Tibial nerve (tissue), 4 donors: ENCODE data around the gene SLITRK1. TPM values are rescaled to one million over a fixed set of nuclear protein-coding genes. Genes with fewer than 3 reads are reported as not detected.

ENCODE experiments used
- DNase-seq, 2 donors: peaks; one replicate each; pipeline ENCODE4 v3.0.0-alpha.2; 2019; ENCODE audit warnings: low spot score in 2 of 2
- H3K27ac ChIP-seq, 4 donors: fragments of 200-600 bp; sonication (generic) in 3 of 4; one replicate each; pipeline ENCODE4 v1.5.1; 2017 to 2019; ENCODE audit warnings: mild to moderate bottlenecking in 1 of 4
- H3K27me3 ChIP-seq, 2 donors: fragments of 200-600 bp; sonication (generic) in 1 of 2; one replicate each; pipeline versions ENCODE4 v1.5.1 to v1.6.0; 2017 to 2019
- H3K36me3 ChIP-seq, 3 donors: fragments of 200-600 bp; sonication (generic); one replicate each; pipeline ENCODE4 v1.5.1; 2018 to 2019
- H3K4me1 ChIP-seq, 4 donors: fragments of 200-600 bp; sonication (generic) in 3 of 4; one replicate each; pipeline ENCODE4 v1.5.1; 2017 to 2019
- H3K4me3 ChIP-seq, 4 donors: fragments of 200-600 bp; sonication (generic) in 3 of 4; one replicate each; pipeline ENCODE4 v1.5.1; 2017 to 2019; ENCODE audit warnings: mild to moderate bottlenecking in 1 of 4, moderate library complexity in 1 of 4
- H3K9me3 ChIP-seq, 4 donors: fragments of 200-600 bp; sonication (generic) in 3 of 4; one replicate each; pipeline ENCODE4 v1.5.1; 2017 to 2019
- CTCF ChIP-seq, 5 experiments: fragments of 200-600 bp in 3 of 5; fragments of 450-650 bp in 2 of 5; sonication (generic) in 3 of 5; IDR thresholded peaks; one replicate each; pipeline ENCODE4 v1.5.1; 2016 to 2019; ENCODE audit warnings: antibody characterized with exemption in 5 of 5, mild to moderate bottlenecking in 3 of 5, moderate library complexity in 2 of 5
- EP300 ChIP-seq, 2 donors: sonication (generic); formaldehyde crosslinking; IDR thresholded peaks; one replicate each; pipeline ENCODE4 v1.6.1; 2017; ENCODE audit warnings: antibody characterized with exemption in 2 of 2, mild to moderate bottlenecking in 1 of 2
- POLR2A ChIP-seq, 2 donors: fragments of 450-650 bp; IDR thresholded peaks; one replicate each; pipeline ENCODE4 v1.6.1; 2017; ENCODE audit warnings: antibody characterized with exemption in 2 of 2, mild to moderate bottlenecking in 2 of 2, moderate library complexity in 2 of 2
- WGBS, 2 donors: methylation state at CpG; one replicate each; pipeline ENCODE4 v1.1.5; 2018; 5-methylcytosine and 5-hydroxymethylcytosine counted together
- total RNA-seq, 4 donors: library from RNA; depleted of rRNA; stranded (reverse); fragments of >200 nt; gene quantifications; one replicate each; pipeline ENCODE4 v1.1.0, GENCODE V29; 2016

The SLITRK1 gene
- total RNA-seq, 4 donors from 2014 or later = 0.90 to 2.0 (median 1.8) TPM

GRCh38 chr13:83879431-83880171 is 2.7 kb downstream of the SLITRK1 start:
- TF ChIP-seq POLR2A (IDR thresholded peaks at IDR 0.05) = no peak
- TF ChIP-seq EP300 (IDR thresholded peaks at IDR 0.05) = no peak
- TF ChIP-seq CTCF (IDR thresholded peaks at IDR 0.05) = no peak
- no peaks in the 10 kb centered on the region for H3K9me3 ChIP-seq
- peak overlapping the region in 3 of 4 donors; percentile 31 to 71 (median 36) for H3K27ac ChIP-seq
- DNase-seq = no peak
- WGBS, 2 donors = 4 to 23% methylated on average over 24 to 31 of the region's 33 CpGs
- peaks cover 0 to 40% of the 10 kb centered on the region in 2 donors for H3K27me3 ChIP-seq
- peak overlapping the region; percentile 28 to 52 (median 32) for H3K4me3 ChIP-seq
- peaks cover 0 to 42% (median 0%) of the 10 kb centered on the region in 4 donors for H3K4me1 ChIP-seq
- H3K36me3 ChIP-seq = no peaks in the 10 kb centered on the region

GRCh38 chr13:83878691-83879430 is 3.4 kb downstream of the SLITRK1 start:
- H3K4me1 ChIP-seq = peaks cover 0 to 42% (median 0%) of the 10 kb centered on the region in 4 donors
- no peak for DNase-seq
- peak overlapping the region; percentile 28 to 52 (median 32) for H3K4me3 ChIP-seq
- H3K9me3 ChIP-seq = no peaks in the 10 kb centered on the region
- H3K27ac ChIP-seq = peak overlapping the region in 3 of 4 donors; percentile 31 to 71 (median 36)
- TF ChIP-seq CTCF (IDR thresholded peaks at IDR 0.05) (no peak), EP300 (IDR thresholded peaks at IDR 0.05) (no peak), POLR2A (IDR thresholded peaks at IDR 0.05) (no peak)
- WGBS, 2 donors = 6 to 10% methylated on average over 25 to 31 of the region's 31 CpGs
- H3K27me3 ChIP-seq = peaks cover 0 to 37% of the 10 kb centered on the region in 2 donors
- H3K36me3 ChIP-seq = no peaks in the 10 kb centered on the region

- no peaks in the 10 kb centered on the region for H3K9me3 ChIP-seq
- no peaks in the 10 kb centered on the region for H3K36me3 ChIP-seq
- 52 to 59% methylated on average over 12 of the region's 12 CpGs for WGBS, 2 donors
- TF ChIP-seq POLR2A (IDR thresholded peaks at IDR 0.05) = no peak
- no peak for TF ChIP-seq CTCF (IDR thresholded peaks at IDR 0.05)
- no peak for TF ChIP-seq EP300 (IDR thresholded peaks at IDR 0.05)
- peaks cover 0 to 36% (median 0%) of the 10 kb centered on the region in 4 donors for H3K4me1 ChIP-seq
- H3K27ac ChIP-seq = no peak overlapping the region
- peaks cover 0 to 34% of the 10 kb centered on the region in 2 donors for H3K27me3 ChIP-seq
- no peak for DNase-seq
- no peak overlapping the region for H3K4me3 ChIP-seq
These were observed 4.5 kb downstream of the SLITRK1 start for GRCh38 chr13:83877651-83878355.

GRCh38 chr13:83876546-83876945 is 5.7 kb downstream of the SLITRK1 start:
- Histone ChIP-seq H3K4me3 (no peak overlapping the region), H3K4me1 (peaks cover 0 to 36% (median 0%) of the 10 kb centered on the region in 4 donors), H3K27me3 (peaks cover 0 to 23% of the 10 kb centered on the region in 2 donors), H3K9me3 (no peaks in the 10 kb centered on the region), H3K27ac (no peak overlapping the region), H3K36me3 (no peaks in the 10 kb centered on the region)
- TF ChIP-seq CTCF (IDR thresholded peaks at IDR 0.05) (no peak), EP300 (IDR thresholded peaks at IDR 0.05) (no peak), POLR2A (IDR thresholded peaks at IDR 0.05) (no peak)
- DNase-seq = no peak
- WGBS, 2 donors = 93 to 95% methylated on average over 3 of the region's 3 CpGs
